VCaP (cell line): Measurements from ENCODE around the gene SMIM23.
A peak's percentile ranks its signal among the peaks of the same experiment; 100 is the strongest.

Experiments
- H3K27ac ChIP-seq: fragments of 450-650 bp; 2 replicates; pipeline ENCODE4 v1.5.1; 2017
- TF ChIP-seq, protein P1 (sequence below): fragments of 450-650 bp; conservative IDR thresholded peaks from 2 replicates; pipeline ENCODE4 v1.5.1; 2017; ENCODE audit warnings: mild to moderate bottlenecking, moderate library complexity

SMIM23 gene

DNA sequence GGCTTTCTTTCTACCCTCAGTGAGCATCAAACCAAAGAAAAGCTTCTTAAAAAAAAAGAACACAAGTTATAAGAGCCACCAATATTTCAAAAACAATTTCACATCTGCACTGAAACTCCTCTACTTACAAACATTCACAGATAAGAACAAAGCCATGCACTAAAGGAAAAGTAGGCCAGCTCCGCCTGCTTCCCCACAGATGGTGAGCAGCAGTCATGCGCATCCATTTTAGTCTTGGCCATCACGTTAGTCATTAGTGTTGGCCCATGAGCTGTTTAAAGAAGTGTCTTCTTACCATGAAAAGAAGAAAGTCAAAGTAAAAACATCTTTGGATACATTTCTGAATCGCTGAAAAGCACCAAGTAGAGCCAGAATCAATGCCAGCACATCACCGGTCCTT is 40.0 kb upstream of the SMIM23 start:
- no peak overlapping the region for H3K27ac ChIP-seq
- TF ChIP-seq, protein P1, sequence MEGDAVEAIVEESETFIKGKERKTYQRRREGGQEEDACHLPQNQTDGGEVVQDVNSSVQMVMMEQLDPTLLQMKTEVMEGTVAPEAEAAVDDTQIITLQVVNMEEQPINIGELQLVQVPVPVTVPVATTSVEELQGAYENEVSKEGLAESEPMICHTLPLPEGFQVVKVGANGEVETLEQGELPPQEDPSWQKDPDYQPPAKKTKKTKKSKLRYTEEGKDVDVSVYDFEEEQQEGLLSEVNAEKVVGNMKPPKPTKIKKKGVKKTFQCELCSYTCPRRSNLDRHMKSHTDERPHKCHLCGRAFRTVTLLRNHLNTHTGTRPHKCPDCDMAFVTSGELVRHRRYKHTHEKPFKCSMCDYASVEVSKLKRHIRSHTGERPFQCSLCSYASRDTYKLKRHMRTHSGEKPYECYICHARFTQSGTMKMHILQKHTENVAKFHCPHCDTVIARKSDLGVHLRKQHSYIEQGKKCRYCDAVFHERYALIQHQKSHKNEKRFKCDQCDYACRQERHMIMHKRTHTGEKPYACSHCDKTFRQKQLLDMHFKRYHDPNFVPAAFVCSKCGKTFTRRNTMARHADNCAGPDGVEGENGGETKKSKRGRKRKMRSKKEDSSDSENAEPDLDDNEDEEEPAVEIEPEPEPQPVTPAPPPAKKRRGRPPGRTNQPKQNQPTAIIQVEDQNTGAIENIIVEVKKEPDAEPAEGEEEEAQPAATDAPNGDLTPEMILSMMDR: no peak

- TF ChIP-seq, protein P1: no peak
- H3K27ac ChIP-seq: no peak overlapping the region
These were observed 38.4 kb upstream of the SMIM23 start for GRCh38 chr5:171747061-171747859.

GRCh38 chr5:171748720-171749119 is 36.9 kb upstream of the SMIM23 start:
- TF ChIP-seq, protein P1: no peak
- H3K27ac ChIP-seq: no peak overlapping the region

DNA sequence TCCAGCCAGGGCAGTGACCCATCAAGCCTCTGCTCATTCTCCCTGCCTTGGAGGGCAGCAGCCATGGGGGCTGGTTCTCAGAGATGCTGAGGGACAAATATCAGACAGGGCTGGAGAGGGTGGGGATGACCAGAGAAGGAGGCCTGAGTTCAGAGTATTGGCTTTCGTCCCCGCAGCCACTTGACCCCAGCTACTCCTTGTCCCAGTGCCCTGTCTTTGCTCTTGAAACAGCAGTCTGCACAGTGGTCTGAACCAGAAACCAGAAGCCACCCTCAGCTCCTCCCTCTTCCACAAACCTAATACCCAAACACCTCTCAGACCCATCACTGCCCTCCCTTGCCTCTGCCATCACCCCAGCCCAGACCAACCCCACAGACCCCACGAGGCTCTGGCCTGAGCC is 36.3 kb upstream of the SMIM23 start:
- TF ChIP-seq, protein P1: no peak
- H3K27ac ChIP-seq: no peak overlapping the region

DNA sequence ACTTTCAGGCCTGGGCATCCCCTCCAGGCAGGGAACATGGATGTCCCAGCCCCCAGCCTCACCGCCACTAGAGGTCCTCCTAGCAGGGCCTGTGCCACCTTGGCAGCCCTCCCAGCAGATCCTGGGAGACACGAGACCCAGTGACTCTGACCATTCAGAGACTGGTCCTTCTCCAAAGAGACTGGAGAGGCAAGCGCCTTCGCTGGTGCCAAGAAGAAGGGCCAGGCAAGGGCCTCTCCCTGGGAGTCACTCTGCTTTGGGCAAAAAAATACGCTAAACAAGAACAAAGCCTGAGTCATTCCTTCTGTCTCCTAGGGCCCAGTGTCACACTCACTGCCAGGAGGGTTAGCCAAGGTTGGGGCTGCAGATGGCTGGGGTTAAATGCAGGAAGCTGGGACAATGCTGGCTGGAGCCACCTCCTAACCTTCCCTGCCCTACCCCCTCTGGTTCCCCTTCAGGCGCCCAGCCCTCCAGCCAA is 35.3 kb upstream of the SMIM23 start:
- no peak overlapping the region for H3K27ac ChIP-seq
- TF ChIP-seq, protein P1: 0 out of 2 replicates have a peak, but pooled peaks have one; percentile 9

GRCh38 chr5:171755354-171755821 is 30.2 kb upstream of the SMIM23 start:
- TF ChIP-seq, protein P1: no peak
- no peak overlapping the region for H3K27ac ChIP-seq

- H3K27ac ChIP-seq: no peak overlapping the region
- TF ChIP-seq, protein P1: no peak
These were observed 27.6 kb upstream of the SMIM23 start for GRCh38 chr5:171757853-171758535.
